PC-3 (cell line): ENCODE results near the gene FILIP1L. TPM values are rescaled to one million over a fixed set of nuclear protein-coding genes. Genes with fewer than 3 reads are reported as not detected.

Experiments used
- ATAC-seq: fragments of 200-7000 bp; cut with Tn5 transposase; 2 replicates; pipeline ENCODE4 v1.9.1; 2020; ENCODE audit warnings: mild to moderate bottlenecking, moderate library complexity
- BruUV-seq: library from RNA; stranded (reverse); fragments of 400-500 nt; replicated peaks from 2 replicates; lab custom pipeline; 2021; lab: Mats Ljungman, UMichigan
- CTCF ChIA-PET: fragments of 300-600 bp; sonication (Branson Sonifier 250); formaldehyde crosslinking; loops from one replicate; lab custom pipeline; 2022; ENCODE audit warnings: antibody characterized with exemption; lab: Charles Lee
- POLR2A ChIA-PET: fragments of 300-600 bp; sonication (Branson Sonifier 250); formaldehyde crosslinking; loops from one replicate; lab custom pipeline; 2022; ENCODE audit warnings: antibody characterized with exemption; ENCODE audit not compliant: unreplicated experiment; lab: Charles Lee
- DNase-seq: peaks from one replicate; pipeline ENCODE4 v3.0.0-alpha.2; 2015
- H2AFZ ChIP-seq: fragments of 300-600 bp; sonication (generic); 2 replicates; pipeline ENCODE4 v1.6.0; 2016; ENCODE audit warnings: antibody characterized with exemption, low read length
- H3F3A ChIP-seq: fragments of 300-600 bp; sonication (generic); one replicate; pipeline ENCODE4 v1.6.0; 2017; ENCODE audit warnings: antibody characterized with exemption, low read length, control low read depth, mild to moderate bottlenecking; ENCODE audit not compliant: unreplicated experiment
- H3K27ac ChIP-seq: fragments of 300-600 bp; sonication (generic); 2 replicates; pipeline ENCODE4 v1.5.1; 2016; ENCODE audit warnings: mild to moderate bottlenecking, low read length
- H3K27me3 ChIP-seq: fragments of 300-600 bp; sonication (generic); 2 replicates; pipeline ENCODE4 v1.6.1; 2016; ENCODE audit warnings: low read length, mixed read lengths
- H3K36me3 ChIP-seq: fragments of 300-600 bp; sonication (generic); 2 replicates; pipeline ENCODE4 v1.6.1; 2016; ENCODE audit warnings: low read depth, mixed run types, low read length, mixed read lengths
- H3K4me1 ChIP-seq: fragments of 300-600 bp; sonication (generic); 2 replicates; pipeline ENCODE4 v1.5.1; 2016; ENCODE audit warnings: low read length; ENCODE audit not compliant: insufficient read depth
- H3K4me2 ChIP-seq: fragments of 300-600 bp; sonication (generic); 2 replicates; pipeline ENCODE4 v1.6.0; 2016; ENCODE audit warnings: low read length
- H3K4me3 ChIP-seq: fragments of 300-600 bp; sonication (generic); 2 replicates; pipeline ENCODE4 v1.5.1; 2016; ENCODE audit warnings: mild to moderate bottlenecking, low read length, mixed read lengths
- H3K79me2 ChIP-seq: fragments of 300-600 bp; sonication (generic); 2 replicates; pipeline ENCODE4 v1.6.1; 2017; ENCODE audit warnings: low read length, mixed read lengths
- H3K9ac ChIP-seq: fragments of 300-600 bp; sonication (generic); 2 replicates; pipeline ENCODE4 v1.6.0; 2016; ENCODE audit warnings: mild to moderate bottlenecking, low read length
- H3K9me2 ChIP-seq: fragments of 300-600 bp; sonication (generic); replicated peaks from 2 replicates; pipeline ENCODE4 v1.6.1; 2016; ENCODE audit warnings: mixed run types, low read length, mixed read lengths
- H3K9me3 ChIP-seq: fragments of 300-600 bp; sonication (generic); 2 replicates; pipeline ENCODE4 v1.6.1; 2016; ENCODE audit warnings: low read length, mixed read lengths
- H4K20me1 ChIP-seq: fragments of 300-600 bp; sonication (generic); 2 replicates; pipeline ENCODE4 v1.6.1; 2016; ENCODE audit warnings: low read length, mixed read lengths
- EZH2 ChIP-seq: fragments of 300-600 bp; sonication (generic); IDR thresholded peaks from one replicate; pipeline ENCODE4 v1.6.1; 2017; ENCODE audit warnings: antibody characterized with exemption, mild to moderate bottlenecking, low read length; ENCODE audit not compliant: unreplicated experiment
- EZH2phosphoT487 ChIP-seq: fragments of 300-600 bp; sonication (generic); IDR thresholded peaks from 2 replicates; pipeline ENCODE4 v1.6.1; 2018; ENCODE audit warnings: mild to moderate bottlenecking, antibody characterized with exemption, low read length, borderline replicate concordance
- intact Hi-C: fragments of 100-400 bp; cut with micrococcal nuclease; formaldehyde crosslinking; loops from 2 replicates; pipeline ENCODE4 v1.9.0; 2023
- total RNA-seq: library from RNA; depleted of rRNA; stranded (reverse); fragments of >200 nt; gene quantifications from 2 replicates; pipeline ENCODE4 v1.2.3, GENCODE V29; 2014
- TF ChIP-seq, protein P1 (sequence below): fragments of 300-600 bp; sonication (generic); conservative IDR thresholded peaks from 2 replicates; pipeline ENCODE4 v1.5.1; 2017; ENCODE audit warnings: antibody characterized with exemption, low read depth, mild to moderate bottlenecking, low read length

Gene FILIP1L
- total RNA-seq, 1 experiment from 2014 or later, result not detected

- intact Hi-C loops, result no loop called here
- no peak overlapping the region for H3K4me2 ChIP-seq
- no peaks in the 10 kb centered on the region; the same call in 1 of the 2 replicates for H4K20me1 ChIP-seq
- no peaks in the 10 kb centered on the region for H3K36me3 ChIP-seq
- H3K4me1 ChIP-seq, result peaks cover 21% of the 10 kb centered on the region
- no TSS peak for BruUV-seq
- H3K9me3 ChIP-seq, result no peaks in the 10 kb centered on the region
- H3F3A ChIP-seq, result no peaks in the 10 kb centered on the region
- no peak overlapping the region for H2AFZ ChIP-seq
- no peaks in the 10 kb centered on the region for H3K9me2 ChIP-seq
- H3K27me3 ChIP-seq, result no peaks in the 10 kb centered on the region
- no peak overlapping the region for H3K27ac ChIP-seq
- TF ChIP-seq EZH2 (no peak), EZH2phosphoT487 (no peak)
- TF ChIP-seq, protein P1, sequence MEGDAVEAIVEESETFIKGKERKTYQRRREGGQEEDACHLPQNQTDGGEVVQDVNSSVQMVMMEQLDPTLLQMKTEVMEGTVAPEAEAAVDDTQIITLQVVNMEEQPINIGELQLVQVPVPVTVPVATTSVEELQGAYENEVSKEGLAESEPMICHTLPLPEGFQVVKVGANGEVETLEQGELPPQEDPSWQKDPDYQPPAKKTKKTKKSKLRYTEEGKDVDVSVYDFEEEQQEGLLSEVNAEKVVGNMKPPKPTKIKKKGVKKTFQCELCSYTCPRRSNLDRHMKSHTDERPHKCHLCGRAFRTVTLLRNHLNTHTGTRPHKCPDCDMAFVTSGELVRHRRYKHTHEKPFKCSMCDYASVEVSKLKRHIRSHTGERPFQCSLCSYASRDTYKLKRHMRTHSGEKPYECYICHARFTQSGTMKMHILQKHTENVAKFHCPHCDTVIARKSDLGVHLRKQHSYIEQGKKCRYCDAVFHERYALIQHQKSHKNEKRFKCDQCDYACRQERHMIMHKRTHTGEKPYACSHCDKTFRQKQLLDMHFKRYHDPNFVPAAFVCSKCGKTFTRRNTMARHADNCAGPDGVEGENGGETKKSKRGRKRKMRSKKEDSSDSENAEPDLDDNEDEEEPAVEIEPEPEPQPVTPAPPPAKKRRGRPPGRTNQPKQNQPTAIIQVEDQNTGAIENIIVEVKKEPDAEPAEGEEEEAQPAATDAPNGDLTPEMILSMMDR, result no peak
- H3K4me3 ChIP-seq, result no peak overlapping the region
- H3K79me2 ChIP-seq, result peaks cover 37% of the 10 kb centered on the region
- CTCF ChIA-PET, result no interaction called here
- POLR2A ChIA-PET, result no interaction called here
- DNase-seq, result no peak
- no peak overlapping the region for H3K9ac ChIP-seq
- ATAC-seq, result no peak
These were observed 242.9 kb downstream of the FILIP1L start for GRCh38 chr3:99871231-99872045.

GRCh38 chr3:99870712-99871111 is 243.6 kb downstream of the FILIP1L start:
- Histone ChIP-seq H3K4me3 (no peak overlapping the region), H3K4me1 (peaks cover 28% of the 10 kb centered on the region), H3K4me2 (no peak overlapping the region), H3K9me3 (no peaks in the 10 kb centered on the region), H4K20me1 (no peaks in the 10 kb centered on the region; the same call in 1 of the 2 replicates), H3K27ac (no peak overlapping the region), H3K9ac (no peak overlapping the region), H3K79me2 (peaks cover 42% of the 10 kb centered on the region), H3K27me3 (no peaks in the 10 kb centered on the region), H3K9me2 (no peaks in the 10 kb centered on the region), H3K36me3 (no peaks in the 10 kb centered on the region), H2AFZ (no peak overlapping the region), H3F3A (no peaks in the 10 kb centered on the region)
- POLR2A ChIA-PET, result interaction anchor here (0.5 kb wide), 1 partner anchor 9 kb away, joined by 4 read pairs; no protein-coding TSS in a partner anchor
- ATAC-seq, result no peak
- CTCF ChIA-PET, result no interaction called here
- no TSS peak for BruUV-seq
- intact Hi-C loops, result no loop called here
- no peak for TF ChIP-seq EZH2phosphoT487
- no peak for TF ChIP-seq EZH2
- TF ChIP-seq, protein P1, result no peak
- no peak for DNase-seq

DNA sequence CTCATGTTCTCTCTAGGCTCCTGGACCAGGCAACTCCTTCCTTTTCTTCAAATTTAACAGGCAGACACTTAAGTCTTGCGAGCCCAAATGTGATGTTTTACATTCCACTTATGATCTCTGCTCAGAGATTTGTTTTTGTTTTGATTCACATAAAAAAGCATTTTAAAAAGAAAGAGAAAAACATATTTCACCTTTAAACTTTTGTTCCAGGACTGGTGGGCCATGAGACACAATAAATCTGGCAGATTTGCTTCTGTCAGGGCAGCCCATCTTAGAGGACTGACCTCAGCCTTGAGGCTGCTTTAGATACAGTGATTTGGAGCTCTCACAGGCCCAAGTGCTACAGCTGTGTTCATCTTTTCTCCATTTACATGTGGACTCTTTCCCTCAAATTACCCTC is 244.7 kb downstream of the FILIP1L start:
- H3K4me2 ChIP-seq, result no peak overlapping the region
- CTCF ChIA-PET, result no interaction called here
- H3K36me3 ChIP-seq, result no peaks in the 10 kb centered on the region
- POLR2A ChIA-PET, result no interaction called here
- no peaks in the 10 kb centered on the region; the same call in 1 of the 2 replicates for H4K20me1 ChIP-seq
- no peaks in the 10 kb centered on the region for H3K9me2 ChIP-seq
- TF ChIP-seq EZH2 (no peak), EZH2phosphoT487 (no peak)
- TF ChIP-seq, protein P1, result no peak
- no peaks in the 10 kb centered on the region for H3K9me3 ChIP-seq
- no peak overlapping the region for H3K9ac ChIP-seq
- H3K4me1 ChIP-seq, result peaks cover 37% of the 10 kb centered on the region
- H3K27ac ChIP-seq, result no peak overlapping the region
- ATAC-seq (no peak), DNase-seq (no peak)
- H3F3A ChIP-seq, result no peaks in the 10 kb centered on the region
- no peak overlapping the region for H2AFZ ChIP-seq
- no peak overlapping the region for H3K4me3 ChIP-seq
- H3K79me2 ChIP-seq, result peaks cover 47% of the 10 kb centered on the region
- intact Hi-C loops, result no loop called here
- no TSS peak for BruUV-seq
- no peaks in the 10 kb centered on the region for H3K27me3 ChIP-seq
